Esophagus muscularis mucosa (tissue), 4 donors: Measurements from ENCODE around the gene ASTN2.

Experiments
- CTCF ChIP-seq, 3 experiments: fragments of 200-600 bp in 2 of 3; fragments of 450-650 bp in 1 of 3; sonication (generic) in 2 of 3; IDR thresholded peaks; one replicate each; pipeline ENCODE4 v1.5.1; 2017 to 2019; ENCODE audit warnings: antibody characterized with exemption in 3 of 3, mild to moderate bottlenecking in 2 of 3, moderate library complexity in 1 of 3
- EP300 ChIP-seq: sonication (generic); formaldehyde crosslinking; IDR thresholded peaks from one replicate; pipeline ENCODE4 v1.6.1; 2017; ENCODE audit warnings: antibody characterized with exemption
- POLR2A ChIP-seq: fragments of 450-650 bp; IDR thresholded peaks from one replicate; pipeline ENCODE4 v1.6.1; 2017; ENCODE audit warnings: antibody characterized with exemption, moderate library complexity, mild to moderate bottlenecking, low read depth
- POLR2AphosphoS5 ChIP-seq, 2 donors: sonication (generic); formaldehyde crosslinking; IDR thresholded peaks; one replicate each; pipeline ENCODE4 v1.6.1; 2017; ENCODE audit warnings: antibody characterized with exemption in 2 of 2

- TF ChIP-seq EP300 (no peak), POLR2A (no peak), CTCF (IDR thresholded peaks at IDR 0.05) (no peak), POLR2AphosphoS5 (IDR thresholded peaks at IDR 0.05) (no peak)
These were observed 757.9 kb downstream of the ASTN2 start for GRCh38 chr9:116656977-116657376.
